Limb (tissue), 2 donors: ENCODE measurements around the gene NAA80.

Experiments used
- DNase-seq, 2 donors: peaks; one replicate each; pipeline ENCODE4 v3.0.0-alpha.2; 2016; ENCODE audit errors: extremely low spot score in 2 of 2

NAA80 gene

DNA sequence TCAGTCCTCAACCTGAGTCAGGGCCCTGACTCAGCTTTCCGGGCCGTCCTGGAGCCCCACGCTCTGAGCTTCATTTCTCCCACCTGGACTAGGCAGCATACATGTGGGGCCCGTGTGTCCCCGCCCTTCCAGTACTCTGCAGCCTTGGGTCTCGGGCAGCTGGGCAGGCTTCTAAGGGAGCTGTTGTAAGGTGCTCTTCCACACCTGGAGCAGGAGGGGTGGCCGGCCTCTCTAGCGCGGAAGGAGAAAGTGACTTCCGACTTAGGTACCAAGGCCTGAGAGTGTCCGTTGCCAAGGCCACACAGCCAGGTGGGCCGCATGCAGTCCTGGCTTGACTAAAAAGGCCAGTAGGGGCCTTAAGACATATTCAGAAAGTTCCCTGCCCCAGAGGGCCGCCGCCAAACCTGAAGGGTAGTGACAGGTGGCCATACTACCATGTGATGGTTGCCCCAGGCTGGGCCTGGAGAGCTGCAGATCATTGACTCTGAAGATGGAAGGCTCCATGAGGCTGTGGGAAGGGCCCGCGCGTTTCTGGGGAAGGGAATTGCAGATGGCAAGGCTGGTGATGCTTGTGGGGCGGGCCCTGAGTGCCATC lies 39.7 kb downstream of the NAA80 start:
- no peak for DNase-seq

DNA sequence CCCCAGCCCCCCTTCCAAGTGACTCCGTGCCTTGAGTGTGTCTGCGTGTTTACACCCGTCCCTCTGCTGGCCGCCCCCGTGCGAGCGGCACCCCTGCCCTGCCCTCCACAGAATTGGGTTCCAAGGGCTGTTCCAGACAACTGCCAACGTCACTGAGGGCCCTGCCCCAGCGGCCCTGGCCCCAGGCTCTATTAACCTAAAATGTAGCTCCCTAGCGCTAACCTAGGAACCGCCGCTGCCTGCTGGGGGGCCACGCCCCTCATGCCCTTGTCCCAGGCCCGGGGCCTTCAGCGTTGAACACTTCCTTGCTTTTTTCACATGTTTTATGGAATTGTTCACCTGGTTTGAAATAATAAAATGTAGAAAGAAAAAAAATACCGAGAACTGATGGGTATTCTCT lies 40.2 kb downstream of the NAA80 start:
- DNase-seq, result peak in 1 of 2 donors; percentile 44

DNA sequence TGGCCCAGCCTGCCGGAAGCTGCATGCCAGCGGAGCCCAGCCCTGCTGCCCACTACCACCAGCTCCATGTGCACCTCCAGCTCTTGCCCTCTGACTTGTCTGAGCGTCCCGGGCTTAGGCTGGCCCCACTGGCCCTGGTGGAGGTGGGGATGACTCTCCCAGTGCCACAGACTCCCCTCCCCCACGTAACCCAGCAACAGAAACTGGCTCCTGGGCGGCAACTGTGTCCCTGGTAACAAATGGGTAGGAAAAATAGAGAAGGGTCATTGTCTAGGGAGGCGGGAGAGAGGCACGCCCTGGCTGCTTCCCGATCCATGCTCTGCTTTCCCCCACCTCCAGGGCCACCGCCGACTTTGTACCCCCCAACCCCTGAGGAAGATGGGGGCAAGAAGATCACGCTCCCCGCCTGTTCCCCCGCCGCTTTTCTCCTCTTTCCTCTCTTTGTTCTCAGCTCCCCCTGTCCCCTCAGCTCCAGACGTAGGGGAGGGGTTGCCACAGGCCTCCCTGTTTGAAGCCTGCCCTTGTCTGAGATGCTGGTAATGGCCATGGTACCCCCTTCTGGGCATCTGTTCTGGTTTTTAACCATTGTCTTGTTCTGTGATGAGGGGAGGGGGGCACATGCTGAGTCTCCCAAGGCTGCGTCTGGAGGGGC lies 41.0 kb downstream of the NAA80 start:
- peak in 1 of 2 donors; percentile 50 for DNase-seq

DNA sequence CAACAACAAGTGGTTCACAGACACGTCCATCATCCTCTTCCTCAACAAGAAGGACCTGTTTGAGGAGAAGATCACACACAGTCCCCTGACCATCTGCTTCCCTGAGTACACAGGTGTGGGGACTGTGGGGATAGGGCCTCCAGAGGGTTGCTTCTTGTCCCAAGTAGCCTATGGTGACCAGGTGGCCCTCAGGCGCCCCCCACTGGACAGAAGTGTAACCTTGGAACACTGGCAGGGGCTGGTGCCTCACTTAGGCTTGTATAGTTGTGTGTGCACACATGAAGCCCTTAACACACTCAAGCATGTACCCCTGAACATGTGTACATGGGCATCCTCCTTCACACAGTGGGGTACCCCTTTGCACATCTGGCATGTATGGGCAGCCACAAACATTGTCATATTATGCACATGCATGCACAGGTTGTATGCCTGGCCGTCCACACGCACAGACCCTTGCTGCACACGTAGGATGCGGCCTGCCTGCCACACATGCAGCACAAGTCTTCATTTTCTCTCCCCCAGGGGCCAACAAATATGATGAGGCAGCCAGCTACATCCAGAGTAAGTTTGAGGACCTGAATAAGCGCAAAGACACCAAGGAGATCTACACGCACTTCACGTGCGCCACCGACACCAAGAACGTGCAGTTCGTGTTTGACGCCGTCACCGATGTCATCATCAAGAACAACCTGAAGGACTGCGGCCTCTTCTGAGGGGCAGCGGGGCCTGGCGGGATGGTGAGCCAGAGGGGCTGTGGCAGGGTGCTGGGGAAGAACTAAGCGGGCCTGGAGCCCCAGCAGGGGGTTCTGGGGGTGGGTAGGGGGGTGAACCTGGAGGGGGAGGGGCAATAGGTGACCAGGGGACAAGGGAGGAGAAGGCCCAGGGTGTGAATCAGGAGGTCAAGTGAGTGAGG lies 42.0 kb downstream of the NAA80 start:
- DNase-seq, result peak in 1 of 2 donors; percentile 60

- DNase-seq, result no peak
These were observed 44.0 kb downstream of the NAA80 start for GRCh38 chr3:50255251-50255615.

- DNase-seq, result no peak
These were observed 44.5 kb downstream of the NAA80 start for GRCh38 chr3:50254577-50255250.

DNA sequence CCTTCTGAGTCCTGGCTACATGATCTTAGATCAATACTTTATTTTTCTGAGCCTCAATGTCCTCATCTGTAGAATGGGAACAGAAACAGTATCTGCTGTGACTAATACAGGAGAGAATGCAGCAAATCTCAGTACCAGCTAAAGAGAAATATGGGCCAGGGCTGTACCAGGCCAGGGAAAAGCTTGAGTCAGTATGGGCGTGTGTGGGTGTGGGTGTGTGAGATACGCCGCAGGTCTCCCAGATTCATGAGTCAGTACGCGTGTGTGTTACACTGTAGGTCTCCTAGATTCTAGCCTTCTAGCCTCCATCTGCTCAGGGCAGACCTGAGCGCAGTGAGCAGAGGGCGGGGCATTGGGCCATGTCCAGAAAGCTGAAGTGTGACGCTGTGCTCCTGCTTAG lies 48.0 kb downstream of the NAA80 start:
- no peak for DNase-seq

- no peak for DNase-seq
These were observed 48.7 kb downstream of the NAA80 start for GRCh38 chr3:50250514-50250913.

- DNase-seq, result no peak
These were observed 49.7 kb downstream of the NAA80 start for GRCh38 chr3:50249457-50249856.

DNA sequence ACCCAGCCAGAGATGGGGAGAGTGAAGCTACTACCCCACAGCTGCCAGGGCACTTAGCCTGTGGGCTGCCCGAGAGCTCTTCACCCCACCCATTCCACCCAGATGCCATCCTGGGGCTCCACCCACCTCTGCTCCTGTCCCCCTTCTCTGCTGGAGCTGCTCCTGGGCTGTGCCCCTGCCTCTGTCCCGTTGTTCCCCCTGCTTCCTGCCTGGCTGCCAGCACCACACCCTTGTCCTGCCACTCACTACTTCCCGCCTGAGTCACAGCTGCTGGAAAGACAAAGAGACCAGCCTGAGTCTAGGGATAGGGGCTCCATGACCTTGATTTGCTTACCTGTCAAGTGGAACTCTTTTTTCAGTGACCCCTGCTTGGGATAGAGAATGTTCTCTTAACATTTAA lies 50.8 kb downstream of the NAA80 start:
- no peak for DNase-seq

DNA sequence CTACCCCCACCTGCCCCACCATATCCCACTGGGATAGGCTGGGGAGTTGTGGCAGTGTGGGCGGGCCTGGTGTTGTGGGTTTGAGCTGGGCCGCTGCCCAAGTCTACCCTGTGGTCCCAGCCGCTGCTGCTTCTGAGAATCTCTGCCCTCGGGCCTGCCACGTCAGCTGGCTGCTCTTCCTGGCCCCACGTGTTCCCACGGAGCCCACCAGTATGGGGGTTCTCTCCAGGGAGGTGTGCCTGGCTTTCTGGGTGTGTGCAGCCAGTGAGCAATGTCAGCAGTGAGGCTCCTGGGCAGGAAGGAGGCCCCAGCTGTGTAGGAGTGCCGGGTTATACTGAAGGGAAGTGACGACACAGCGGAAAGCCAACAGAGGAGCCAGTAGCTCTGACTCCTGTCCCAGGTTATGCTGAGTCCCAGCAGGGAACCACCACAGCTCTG lies 52.7 kb downstream of the NAA80 start:
- no peak for DNase-seq
